Activated CD8-positive, alpha-beta T cell treated with anti-CD3 and anti-CD28 coated beads for 36 hours (primary cell): Measurements from ENCODE around the gene IRF1. TPM values are rescaled to one million over a fixed set of nuclear protein-coding genes. Genes with fewer than 3 reads are reported as not detected.
"Not testable (repeated sequence)": the region's sequence is repeated elsewhere in the genome, so short reads cannot be mapped to it uniquely, and the experiment has no call there.

Experiments used
- ATAC-seq: fragments of 200-7000 bp; cut with Tn5 transposase; one replicate; pipeline ENCODE4 v1.10.0; 2021; ENCODE audit warnings: mild to moderate bottlenecking, moderate library complexity
- CTCF ChIA-PET: fragments of 350-600 bp; sonication (Branson Sonifier 250); formaldehyde crosslinking; loops from one replicate; lab custom pipeline; 2021; ENCODE audit warnings: antibody characterized with exemption; lab: Charles Lee
- POLR2A ChIA-PET: fragments of 350-600 bp; sonication (Branson Sonifier 250); formaldehyde crosslinking; loops from one replicate; lab custom pipeline; 2021; ENCODE audit warnings: antibody characterized with exemption; lab: Charles Lee
- DNase-seq: peaks from one replicate; pipeline ENCODE4 v3.0.0-alpha.2; 2020
- H3K27ac Mint-ChIP-seq: one replicate; pipeline ENCODE4 v1.8.0; 2021; ENCODE audit warnings: mild to moderate bottlenecking, mixed read lengths
- H3K27me3 Mint-ChIP-seq: one replicate; pipeline ENCODE4 v1.8.0; 2021; ENCODE audit warnings: mixed read lengths
- H3K36me3 Mint-ChIP-seq: one replicate; pipeline ENCODE4 v1.8.0; 2021; ENCODE audit warnings: low read depth, mixed read lengths
- H3K4me1 Mint-ChIP-seq: one replicate; pipeline ENCODE4 v1.8.0; 2021; ENCODE audit warnings: low read depth, mixed read lengths
- H3K4me3 Mint-ChIP-seq: one replicate; pipeline ENCODE4 v1.8.0; 2021; ENCODE audit warnings: mild to moderate bottlenecking, moderate library complexity, mixed read lengths
- H3K9me3 Mint-ChIP-seq: one replicate; pipeline ENCODE4 v1.8.0; 2021; ENCODE audit warnings: mixed read lengths
- intact Hi-C: fragments of 100-400 bp; cut with micrococcal nuclease; formaldehyde crosslinking; loops from one replicate; pipeline ENCODE4 v1.10.0; 2022
- total RNA-seq, 2 experiments: library from RNA; stranded (reverse); gene quantifications; one replicate each; pipeline ENCODE4 v1.2.3, GENCODE V29; 2021
- TF ChIP-seq, protein P1 (sequence below): fragments of 200-600 bp; IDR thresholded peaks from one replicate; pipeline ENCODE4 v1.8.0; 2022; ENCODE audit warnings: antibody characterized with exemption, mild to moderate bottlenecking

The IRF1 gene
- total RNA-seq, 2 experiments from 2014 or later: 121 to 128 TPM

DNA sequence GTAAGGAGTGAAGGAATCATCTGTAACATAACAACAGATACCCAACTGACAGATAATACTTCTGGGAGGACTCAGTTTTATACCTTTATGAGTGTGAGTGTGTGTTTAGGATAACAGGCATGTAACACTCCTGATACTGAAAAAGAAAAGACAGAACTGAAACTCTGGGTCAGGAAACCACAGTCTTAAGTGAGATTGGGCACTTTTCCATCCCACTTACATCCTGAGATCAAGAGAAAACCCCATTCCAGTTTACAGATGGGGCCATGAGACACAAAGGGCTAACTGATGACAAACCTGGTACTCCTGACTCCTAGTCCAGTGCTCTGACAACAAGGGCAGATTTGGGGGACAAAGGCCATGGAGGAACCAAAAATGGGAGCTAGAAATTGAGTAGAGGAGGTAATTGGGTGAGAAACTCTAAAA lies 34.7 kb upstream of the IRF1 start:
- H3K27ac Mint-ChIP-seq: peak overlapping the region; percentile 82
- DNase-seq: peak; percentile 22

GRCh38 chr5:132524877-132525276 lies 34.3 kb upstream of the IRF1 start:
- Mint-ChIP-seq H3K27ac (peak overlapping the region; percentile 82), H3K4me1 (peaks cover 45% of the 10 kb centered on the region)
- H3K36me3 Mint-ChIP-seq, ATAC-seq, H3K4me3 Mint-ChIP-seq, POLR2A ChIA-PET, H3K9me3 Mint-ChIP-seq, H3K27me3 Mint-ChIP-seq: not testable (repeated sequence)
- DNase-seq: peak; percentile 11
- CTCF ChIA-PET: interaction anchor here (1.5 to 5.6 kb wide), 11 partner anchors 13 to 303 kb away, joined by 3 to 62 read pairs (median 8); no protein-coding TSS in a partner anchor
- intact Hi-C loops: loop anchor here (5.0 to 10.0 kb wide), 3 partner anchors 97 to 190 kb away; no protein-coding TSS in a partner anchor

More for the DNA sequence above, 34.7 kb upstream of the IRF1 start:
- ATAC-seq: peak; percentile 60
- Mint-ChIP-seq H3K4me3 (no peak overlapping the region), H3K4me1 (peaks cover 42% of the 10 kb centered on the region), H3K36me3 (peaks cover 1% of the 10 kb centered on the region), H3K27me3 (peaks cover 2% of the 10 kb centered on the region), H3K9me3 (peaks cover under 1% of the 10 kb centered on the region)
- CTCF ChIA-PET: interaction anchor here (0.7 to 5.6 kb wide), 23 partner anchors 12 to 339 kb away, joined by 3 to 62 read pairs (median 9); partner anchors contain the start of genes CCNI2 and SOWAHA
- TF ChIP-seq, protein P1, sequence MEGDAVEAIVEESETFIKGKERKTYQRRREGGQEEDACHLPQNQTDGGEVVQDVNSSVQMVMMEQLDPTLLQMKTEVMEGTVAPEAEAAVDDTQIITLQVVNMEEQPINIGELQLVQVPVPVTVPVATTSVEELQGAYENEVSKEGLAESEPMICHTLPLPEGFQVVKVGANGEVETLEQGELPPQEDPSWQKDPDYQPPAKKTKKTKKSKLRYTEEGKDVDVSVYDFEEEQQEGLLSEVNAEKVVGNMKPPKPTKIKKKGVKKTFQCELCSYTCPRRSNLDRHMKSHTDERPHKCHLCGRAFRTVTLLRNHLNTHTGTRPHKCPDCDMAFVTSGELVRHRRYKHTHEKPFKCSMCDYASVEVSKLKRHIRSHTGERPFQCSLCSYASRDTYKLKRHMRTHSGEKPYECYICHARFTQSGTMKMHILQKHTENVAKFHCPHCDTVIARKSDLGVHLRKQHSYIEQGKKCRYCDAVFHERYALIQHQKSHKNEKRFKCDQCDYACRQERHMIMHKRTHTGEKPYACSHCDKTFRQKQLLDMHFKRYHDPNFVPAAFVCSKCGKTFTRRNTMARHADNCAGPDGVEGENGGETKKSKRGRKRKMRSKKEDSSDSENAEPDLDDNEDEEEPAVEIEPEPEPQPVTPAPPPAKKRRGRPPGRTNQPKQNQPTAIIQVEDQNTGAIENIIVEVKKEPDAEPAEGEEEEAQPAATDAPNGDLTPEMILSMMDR: no peak
- intact Hi-C loops: loop anchor here (5.0 to 10.0 kb wide), 3 partner anchors 97 to 189 kb away; no protein-coding TSS in a partner anchor
- POLR2A ChIA-PET: interaction anchor here (0.6 to 1.3 kb wide), 3 partner anchors 29 to 112 kb away, joined by 3 to 4 read pairs (median 3); no protein-coding TSS in a partner anchor

- H3K27me3 Mint-ChIP-seq, H3K9me3 Mint-ChIP-seq, POLR2A ChIA-PET, DNase-seq, H3K36me3 Mint-ChIP-seq, ATAC-seq, H3K4me3 Mint-ChIP-seq: not testable (repeated sequence)
- Mint-ChIP-seq H3K27ac (peak overlapping the region; percentile 6), H3K4me1 (peaks cover 37% of the 10 kb centered on the region)
- intact Hi-C loops: loop anchor here (10.0 kb wide), 1 partner anchor 193 kb away; no protein-coding TSS in a partner anchor
- CTCF ChIA-PET: interaction anchor here (0.8 to 1.3 kb wide), 2 partner anchors 136 to 298 kb away, joined by 4 to 5 read pairs; no protein-coding TSS in a partner anchor
These were observed 31.5 kb upstream of the IRF1 start for GRCh38 chr5:132522067-132522466.

GRCh38 chr5:132513618-132514336 lies 23.2 kb upstream of the IRF1 start:
- H3K27ac Mint-ChIP-seq, H3K36me3 Mint-ChIP-seq, H3K4me3 Mint-ChIP-seq, DNase-seq, H3K9me3 Mint-ChIP-seq, CTCF ChIA-PET, ATAC-seq, POLR2A ChIA-PET, intact Hi-C loops, H3K27me3 Mint-ChIP-seq: not testable (repeated sequence)
- H3K4me1 Mint-ChIP-seq: peaks cover 12% of the 10 kb centered on the region

DNA sequence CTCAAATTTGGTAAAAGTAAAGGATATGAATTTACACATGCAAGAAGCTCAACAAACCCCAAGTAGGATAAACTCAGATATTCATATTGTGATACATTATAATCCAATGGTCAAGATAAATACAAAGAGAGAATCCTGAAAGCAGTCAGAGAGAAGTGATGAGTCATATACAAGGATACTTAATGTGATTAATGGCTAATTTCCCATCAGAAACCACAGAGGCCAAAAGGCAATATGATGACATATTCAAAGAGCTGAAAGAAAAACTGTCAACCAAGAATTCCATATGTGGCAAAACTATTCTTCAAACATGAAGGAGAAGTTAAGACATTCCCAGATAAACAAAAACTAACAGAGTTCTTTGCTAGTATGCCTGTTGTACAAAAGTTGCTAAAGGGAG lies 19.5 kb upstream of the IRF1 start:
- no peak overlapping the region for H3K27ac Mint-ChIP-seq
- TF ChIP-seq, protein P1: no peak
- no peaks in the 10 kb centered on the region for H3K36me3 Mint-ChIP-seq
- DNase-seq (no peak), ATAC-seq (no peak)
- H3K4me3 Mint-ChIP-seq: no peak overlapping the region
- intact Hi-C loops: no loop called here
- peaks cover 15% of the 10 kb centered on the region for H3K4me1 Mint-ChIP-seq
- H3K9me3 Mint-ChIP-seq: peaks cover 5% of the 10 kb centered on the region
- ChIA-PET CTCF (interaction anchor here (0.9 to 3.1 kb wide), 6 partner anchors 9 to 310 kb away, joined by 3 to 17 read pairs (median 8); no protein-coding TSS in a partner anchor), POLR2A (interaction anchor here (0.9 kb wide), 1 partner anchor 19 kb away, joined by 4 read pairs; no protein-coding TSS in a partner anchor)
- peaks cover 18% of the 10 kb centered on the region for H3K27me3 Mint-ChIP-seq

- peaks cover 12% of the 10 kb centered on the region for H3K4me1 Mint-ChIP-seq
- ATAC-seq (peak; percentile 57), DNase-seq (peak; percentile 44)
- H3K27me3 Mint-ChIP-seq: peaks cover 15% of the 10 kb centered on the region
- no peak overlapping the region for H3K4me3 Mint-ChIP-seq
- H3K36me3 Mint-ChIP-seq: no peaks in the 10 kb centered on the region
- intact Hi-C loops: loop anchor here (10.0 kb wide), 1 partner anchor 231 kb away; no protein-coding TSS in a partner anchor
- H3K9me3 Mint-ChIP-seq: no peaks in the 10 kb centered on the region
- H3K27ac Mint-ChIP-seq: no peak overlapping the region
- ChIA-PET CTCF (interaction anchor here (0.7 to 13.9 kb wide), 11 partner anchors 11 to 318 kb away, joined by 3 to 342 read pairs (median 4); no protein-coding TSS in a partner anchor), POLR2A (interaction anchor here (1.3 to 32.8 kb wide), 2 partner anchors 30 to 125 kb away, joined by 3 to 1641 read pairs; partner anchors contain the start of gene IRF1)
- TF ChIP-seq, protein P1: peak; percentile 45
These were observed 15.6 kb upstream of the IRF1 start for GRCh38 chr5:132506094-132506692.
